H1 (cell line): Measurements from ENCODE around the gene GPATCH2L. TPM values are rescaled to one million over a fixed set of nuclear protein-coding genes. Genes with fewer than 3 reads are reported as not detected.

Experiments
- CTCF ChIA-PET: fragments of 300-600 bp; sonication (Branson Sonifier 250); formaldehyde crosslinking; loops from one replicate; lab custom pipeline; 2021; ENCODE audit not compliant: partially characterized antibody; lab: Charles Lee
- POLR2A ChIA-PET: fragments of 300-600 bp; sonication (Branson Sonifier 250); formaldehyde crosslinking; loops from one replicate; lab custom pipeline; 2021; ENCODE audit warnings: inconsistent platforms; ENCODE audit not compliant: partially characterized antibody; lab: Charles Lee
- DNase-seq, 2 experiments: peaks; one replicate each; pipeline versions ENCODE4 v3.0.0 to v3.0.0-alpha.2; 2010 to 2022; ENCODE audit warnings: low spot score in 2 of 2, low read depth in 1 of 2, mixed read lengths in 1 of 2
- FAIRE-seq: peaks from 2 replicates; lab custom pipeline; 2011; peaks lifted over from hg19 to GRCh38; lab: Jason Lieb, UNC
- H2AFZ ChIP-seq: 2 replicates; pipeline ENCODE4 v1.8.1; 2012; ENCODE audit warnings: low read length, inconsistent platforms
- H2AK5ac ChIP-seq: 2 replicates; pipeline ENCODE4 v1.6.1; 2013; ENCODE audit warnings: low read depth, low read length
- H2BK120ac ChIP-seq: replicated peaks from 2 replicates; pipeline ENCODE3; 2013; ENCODE audit warnings: low read depth, low read length, inconsistent platforms
- H2BK12ac ChIP-seq: 2 replicates; pipeline ENCODE4 v1.6.1; 2013; ENCODE audit warnings: low read depth, low read length
- H2BK15ac ChIP-seq: 2 replicates; pipeline ENCODE4 v1.6.1; 2013; ENCODE audit warnings: low read length
- H2BK20ac ChIP-seq: 2 replicates; pipeline ENCODE4 v1.6.1; 2013; ENCODE audit warnings: low read length
- H2BK5ac ChIP-seq: 2 replicates; pipeline ENCODE4 v1.6.1; 2013; ENCODE audit warnings: low read depth, low read length
- H3K14ac ChIP-seq: 2 replicates; pipeline ENCODE4 v1.6.1; 2013; ENCODE audit warnings: inconsistent platforms; ENCODE audit not compliant: insufficient read length
- H3K18ac ChIP-seq: 2 replicates; pipeline ENCODE4 v1.6.1; 2013; ENCODE audit warnings: low read length; ENCODE audit errors: extremely low read depth
- H3K23ac ChIP-seq: 2 replicates; pipeline ENCODE4 v1.6.1; 2013; ENCODE audit warnings: inconsistent platforms; ENCODE audit not compliant: insufficient read length
- H3K23me2 ChIP-seq: 2 replicates; pipeline ENCODE4 v1.6.1; 2013; ENCODE audit warnings: low read depth, low read length
- H3K27ac ChIP-seq: 2 replicates; pipeline ENCODE4 v1.6.1; 2011; ENCODE audit warnings: low read depth, low read length, inconsistent platforms
- H3K27me3 ChIP-seq, 4 experiments: replicated peaks in 1 of 4; 1 replicate in 1 of 4; 2 replicates in 3 of 4; pipeline versions ENCODE4 v1.6.1 to v1.8.1; 2011 to 2013; ENCODE audit warnings: low read length in 3 of 4, mild to moderate bottlenecking in 3 of 4, inconsistent platforms in 2 of 4, mixed read lengths in 2 of 4, moderate library complexity in 1 of 4; ENCODE audit not compliant: control insufficient read depth in 3 of 4, insufficient read depth in 3 of 4; ENCODE audit errors: extremely low read depth in 1 of 4
- H3K36me3 ChIP-seq, 4 experiments: 2 replicates each; pipeline versions ENCODE4 v1.6.1 to v1.8.1; 2011 to 2013; ENCODE audit warnings: mild to moderate bottlenecking in 4 of 4, low read length in 3 of 4, moderate library complexity in 2 of 4, control low read depth in 1 of 4, inconsistent platforms in 1 of 4; ENCODE audit not compliant: insufficient read depth in 4 of 4, control insufficient read depth in 2 of 4
- H3K4ac ChIP-seq: replicated peaks from 2 replicates; pipeline ENCODE3; 2013; ENCODE audit warnings: low read length, low read depth, mixed read lengths, inconsistent platforms; ENCODE audit not compliant: insufficient read length
- H3K4me1 ChIP-seq, 4 experiments: replicated peaks in 1 of 4; 1 replicate in 1 of 4; 2 replicates in 3 of 4; pipeline versions ENCODE4 v1.6.1 to v1.8.1; 2011 to 2013; ENCODE audit warnings: low read length in 3 of 4, inconsistent platforms in 2 of 4, mixed read lengths in 1 of 4; ENCODE audit not compliant: insufficient read depth in 4 of 4, control insufficient read depth in 3 of 4
- H3K4me2 ChIP-seq, 2 experiments: 2 replicates each; pipeline versions ENCODE4 v1.6.1 to v1.8.1; 2011 to 2013; ENCODE audit warnings: low read depth in 2 of 2, low read length in 2 of 2, control low read depth in 1 of 2, inconsistent platforms in 1 of 2, mild to moderate bottlenecking in 1 of 2; ENCODE audit not compliant: insufficient read depth in 1 of 2
- H3K4me3 ChIP-seq, 4 experiments: fragments of 200-600, 300-600 bp in 1 of 4; sonication (generic), shearing (Covaris generic), sonication (Bioruptor Twin) in 1 of 4; 2 replicates each; pipeline versions ENCODE4 v1.5.1 to v1.8.1; 2011 to 2016; ENCODE audit warnings: low read length in 4 of 4, low read depth in 3 of 4, control low read depth in 2 of 4, inconsistent platforms in 2 of 4, mild to moderate bottlenecking in 2 of 4, mixed read lengths in 1 of 4, moderate library complexity in 1 of 4; ENCODE audit not compliant: insufficient read depth in 2 of 4; ENCODE audit errors: extremely low read depth in 1 of 4
- H3K56ac ChIP-seq: replicated peaks from 2 replicates; pipeline ENCODE3; 2013; ENCODE audit warnings: low read depth, mild to moderate bottlenecking, mixed read lengths, low read length, inconsistent platforms; ENCODE audit not compliant: insufficient read length
- H3K79me1 ChIP-seq: 2 replicates; pipeline ENCODE4 v1.6.1; 2013; ENCODE audit warnings: low read depth, low read length, control low read depth
- H3K79me2 ChIP-seq, 2 experiments: 2 replicates each; pipeline versions ENCODE4 v1.6.1 to v1.8.1; 2012 to 2013; ENCODE audit warnings: low read length in 2 of 2, mild to moderate bottlenecking in 2 of 2, inconsistent platforms in 1 of 2; ENCODE audit not compliant: insufficient read depth in 2 of 2, control insufficient read depth in 1 of 2
- H3K9ac ChIP-seq, 4 experiments: replicated peaks in 1 of 4; 1 replicate in 1 of 4; 2 replicates in 3 of 4; pipeline versions ENCODE4 v1.6.1 to v1.8.1; 2011 to 2013; ENCODE audit warnings: low read depth in 3 of 4, low read length in 3 of 4, control low read depth in 2 of 4, mild to moderate bottlenecking in 2 of 4, moderate library complexity in 2 of 4, inconsistent platforms in 1 of 4; ENCODE audit errors: extremely low read depth in 1 of 4
- H3K9me3 ChIP-seq, 2 experiments: 2 replicates each; pipeline versions ENCODE4 v1.6.1 to v1.8.1; 2012 to 2013; ENCODE audit warnings: mild to moderate bottlenecking in 2 of 2, moderate library complexity in 2 of 2, control low read depth in 1 of 2, inconsistent platforms in 1 of 2, low read depth in 1 of 2, low read length in 1 of 2, mixed read lengths in 1 of 2; ENCODE audit not compliant: insufficient read depth in 2 of 2
- H4K20me1 ChIP-seq, 2 experiments: replicated peaks in 1 of 2; 2 replicates each; pipeline versions ENCODE3 to v1.8.1; 2011 to 2013; ENCODE audit warnings: inconsistent platforms in 2 of 2, low read length in 2 of 2, mild to moderate bottlenecking in 1 of 2; ENCODE audit not compliant: insufficient read depth in 2 of 2, control insufficient read depth in 1 of 2
- H4K5ac ChIP-seq: 2 replicates; pipeline ENCODE4 v1.6.1; 2013; ENCODE audit warnings: low read length, low read depth, mixed read lengths, inconsistent platforms; ENCODE audit not compliant: insufficient read length
- H4K8ac ChIP-seq: 2 replicates; pipeline ENCODE4 v1.8.0; 2013; ENCODE audit warnings: mild to moderate bottlenecking, moderate library complexity, low read length, inconsistent platforms; ENCODE audit not compliant: insufficient read depth; ENCODE audit errors: extremely low read depth
- H4K91ac ChIP-seq: replicated peaks from 2 replicates; pipeline ENCODE3; 2013; ENCODE audit warnings: low read length, mixed read lengths, inconsistent platforms; ENCODE audit not compliant: insufficient read length
- CREB1 ChIP-seq: IDR thresholded peaks from 2 replicates; pipeline ENCODE4 v1.6.1; 2012; ENCODE audit warnings: inconsistent platforms
- JUN ChIP-seq: IDR thresholded peaks from 2 replicates; pipeline ENCODE4 v1.6.1; 2011; ENCODE audit warnings: low read depth, mild to moderate bottlenecking, improper control_type of control experiment, low read length
- RAD21 ChIP-seq, 2 experiments: IDR thresholded peaks in 1 of 2; conservative IDR thresholded peaks in 1 of 2; 2 replicates each; pipeline ENCODE4 v1.6.1; 2011; ENCODE audit warnings: low read depth in 2 of 2, low read length in 2 of 2, improper control_type of control experiment in 1 of 2, inconsistent platforms in 1 of 2, mild to moderate bottlenecking in 1 of 2, moderate library complexity in 1 of 2
- WGBS, 2 experiments: shearing (Covaris generic) in 1 of 2; methylation state at CpG; one replicate each; pipeline versions ENCODE4 v1.1.6 to v1.1.7; 2013 to 2015; ENCODE audit warnings: low lambda C conversion rate in 2 of 2, mixed read lengths in 2 of 2, inconsistent platforms in 1 of 2, low coverage in 1 of 2, missing lambda C conversion rate in 1 of 2; ENCODE audit not compliant: insufficient replicate concordance in 2 of 2, insufficient coverage in 1 of 2, insufficient read length in 1 of 2; ENCODE audit errors: extremely low coverage in 1 of 2, missing lambda C conversion rate in 1 of 2; 5-methylcytosine and 5-hydroxymethylcytosine counted together
- polyA plus RNA-seq, 7 experiments: library from polyadenylated mRNA; depleted of rRNA in 3 of 7; stranded (reverse) in 5 of 7; unstranded in 2 of 7; fragments of >200 nt in 5 of 7; fragments of 200-250 nt in 2 of 7; gene quantifications; 1 replicate in 5 of 7; 2 replicates in 1 of 7; 4 replicates in 1 of 7; pipeline versions ENCODE4 v1.2.1 to v1.2.3, GENCODE V29; 2011 to 2013; ENCODE audit warnings: missing spikeins in 2 of 7, mixed read lengths in 2 of 7
- total RNA-seq: library from RNA; stranded (reverse); fragmentation: NEBNext Ultra II Directional; extraction: Animal tissue kit (Norgen Biotek cat#: 25700); gene quantifications from 2 replicates; pipeline ENCODE4 v1.2.1, GENCODE V29; 2021
- TF ChIP-seq, protein P1 (sequence below): IDR thresholded peaks from 2 replicates; pipeline ENCODE4 v1.6.1; 2012; ENCODE audit warnings: inconsistent platforms
- TF ChIP-seq, protein P2 (sequence below), 3 experiments: IDR thresholded peaks; 1 replicate in 2 of 3; 2 replicates in 1 of 3; pipeline versions ENCODE4 v1.5.1 to v1.6.1; 2011; ENCODE audit warnings: low read length in 3 of 3, mild to moderate bottlenecking in 3 of 3, inconsistent platforms in 2 of 3, low read depth in 1 of 3, moderate library complexity in 1 of 3; ENCODE audit not compliant: insufficient read depth in 1 of 3; ENCODE audit errors: control extremely low read depth in 1 of 3

Gene GPATCH2L
- total and polyA plus RNA-seq, 2 of the 8 experiments (the other 6 are each of a cell fraction or from before 2014, with no cell fraction given) = 26.0 to 54.9 TPM

DNA sequence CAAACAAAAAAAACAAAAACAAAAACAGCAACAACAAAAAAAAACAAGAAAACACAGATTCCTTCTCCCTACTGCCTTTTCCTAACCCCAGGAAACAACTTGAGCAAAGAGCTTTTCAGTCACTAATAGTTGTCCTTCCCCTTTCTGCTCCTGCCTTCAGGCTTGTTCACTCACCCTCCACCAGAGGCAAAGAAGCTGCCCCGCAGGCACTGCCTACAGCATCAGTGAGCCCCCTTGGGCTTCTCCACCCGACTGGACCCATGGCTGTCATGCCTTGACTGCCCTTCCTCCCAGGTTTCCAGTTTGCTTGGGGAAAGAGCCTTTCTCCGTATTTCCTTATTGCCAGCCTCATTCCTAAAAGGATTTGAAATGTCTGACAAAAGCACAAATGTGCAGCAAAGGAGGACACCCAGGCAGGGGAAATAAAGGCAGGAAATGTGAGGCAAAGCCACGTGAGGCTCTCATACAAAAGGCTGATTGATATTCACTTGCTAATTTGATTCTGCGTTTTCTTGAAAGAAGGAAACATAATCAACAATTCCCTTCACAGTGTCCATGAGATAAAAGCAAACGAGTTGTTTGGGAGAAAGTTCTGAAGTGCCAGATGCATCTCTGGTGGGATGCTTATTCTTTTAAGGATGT lies 85.7 kb downstream of the GPATCH2L start:
- no peak overlapping the region for H3K9ac ChIP-seq
- H3K9me3 ChIP-seq = peaks cover 0 to 6% of the 10 kb centered on the region in 2 experiments; a peak in 1 of 4 replicates
- no peak overlapping the region for H3K4me2 ChIP-seq
- no peak overlapping the region for H2BK5ac ChIP-seq
- no peaks in the 10 kb centered on the region for H3K23me2 ChIP-seq
- no peaks in the 10 kb centered on the region for H3K27me3 ChIP-seq
- no peaks in the 10 kb centered on the region for H3K36me3 ChIP-seq
- peak in 1 of 2 experiments; percentile 10; a peak in 1 of 4 replicates for TF ChIP-seq RAD21 (IDR thresholded peaks at IDR 0.05 in 1 of 2, conservative IDR thresholded peaks at IDR 0.05 in 1 of 2; ENCODE audit: low read depth in 2 of 2, low read length in 2 of 2)
- no peak for TF ChIP-seq CREB1
- TF ChIP-seq, protein P1, sequence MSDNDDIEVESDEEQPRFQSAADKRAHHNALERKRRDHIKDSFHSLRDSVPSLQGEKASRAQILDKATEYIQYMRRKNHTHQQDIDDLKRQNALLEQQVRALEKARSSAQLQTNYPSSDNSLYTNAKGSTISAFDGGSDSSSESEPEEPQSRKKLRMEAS = no peak
- TF ChIP-seq, protein P2, sequence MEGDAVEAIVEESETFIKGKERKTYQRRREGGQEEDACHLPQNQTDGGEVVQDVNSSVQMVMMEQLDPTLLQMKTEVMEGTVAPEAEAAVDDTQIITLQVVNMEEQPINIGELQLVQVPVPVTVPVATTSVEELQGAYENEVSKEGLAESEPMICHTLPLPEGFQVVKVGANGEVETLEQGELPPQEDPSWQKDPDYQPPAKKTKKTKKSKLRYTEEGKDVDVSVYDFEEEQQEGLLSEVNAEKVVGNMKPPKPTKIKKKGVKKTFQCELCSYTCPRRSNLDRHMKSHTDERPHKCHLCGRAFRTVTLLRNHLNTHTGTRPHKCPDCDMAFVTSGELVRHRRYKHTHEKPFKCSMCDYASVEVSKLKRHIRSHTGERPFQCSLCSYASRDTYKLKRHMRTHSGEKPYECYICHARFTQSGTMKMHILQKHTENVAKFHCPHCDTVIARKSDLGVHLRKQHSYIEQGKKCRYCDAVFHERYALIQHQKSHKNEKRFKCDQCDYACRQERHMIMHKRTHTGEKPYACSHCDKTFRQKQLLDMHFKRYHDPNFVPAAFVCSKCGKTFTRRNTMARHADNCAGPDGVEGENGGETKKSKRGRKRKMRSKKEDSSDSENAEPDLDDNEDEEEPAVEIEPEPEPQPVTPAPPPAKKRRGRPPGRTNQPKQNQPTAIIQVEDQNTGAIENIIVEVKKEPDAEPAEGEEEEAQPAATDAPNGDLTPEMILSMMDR (IDR thresholded peaks at IDR 0.05; ENCODE audit: control extremely low read depth in 1 of 3, insufficient read depth in 1 of 3, low read depth in 1 of 3, low read length in 3 of 3) = peak in 1 of 3 experiments; percentile 29; a peak in 1 of 4 replicates
- TF ChIP-seq JUN = no peak
- TF ChIP-seq, all 59 proteins: peak for 2
- H3K79me1 ChIP-seq = no peaks in the 10 kb centered on the region
- H4K8ac ChIP-seq = no peak overlapping the region
- H4K91ac ChIP-seq = no peak overlapping the region
- no peak overlapping the region for H2BK15ac ChIP-seq
- no peak overlapping the region for H2AK5ac ChIP-seq
- no peak overlapping the region for H2BK20ac ChIP-seq
- H2BK12ac ChIP-seq = no peak overlapping the region
- no peak overlapping the region for H3K23ac ChIP-seq
- no peaks in the 10 kb centered on the region for H4K20me1 ChIP-seq
- no peak overlapping the region for H4K5ac ChIP-seq
- H3K27ac ChIP-seq = no peak overlapping the region
- WGBS, 2 experiments = 53% methylated on average over 6 of the region's 6 CpGs; no CpG with 5 or more reads in 1 of the 2 experiments
- peak; percentile 73 for FAIRE-seq
- ChIA-PET CTCF (interaction anchor here (0.6 to 1.6 kb wide), 5 partner anchors 9 to 116 kb away, joined by 3 to 6 read pairs (median 3); no protein-coding TSS in a partner anchor), POLR2A (interaction anchor here (0.6 kb wide), 1 partner anchor 39 kb away, joined by 5 read pairs; no protein-coding TSS in a partner anchor)
- H3K18ac ChIP-seq = no peak overlapping the region
- no peak overlapping the region for H3K14ac ChIP-seq
- peak overlapping the region; percentile 91 for H2AFZ ChIP-seq
- no peak overlapping the region for H3K4ac ChIP-seq
- no peak for DNase-seq
- no peak overlapping the region for H2BK120ac ChIP-seq
- H3K4me3 ChIP-seq = no peak overlapping the region
- H3K4me1 ChIP-seq = peaks cover 0 to 4% (median 0%) of the 10 kb centered on the region in 4 experiments; a peak in 3 of 7 replicates
- H3K79me2 ChIP-seq = no peaks in the 10 kb centered on the region
- no peak overlapping the region for H3K56ac ChIP-seq
